Measurements from ENCODE around the gene AHNAK.
A peak's percentile ranks its signal among the peaks of the same experiment; 100 is the strongest.

AHNAK gene

DNA sequence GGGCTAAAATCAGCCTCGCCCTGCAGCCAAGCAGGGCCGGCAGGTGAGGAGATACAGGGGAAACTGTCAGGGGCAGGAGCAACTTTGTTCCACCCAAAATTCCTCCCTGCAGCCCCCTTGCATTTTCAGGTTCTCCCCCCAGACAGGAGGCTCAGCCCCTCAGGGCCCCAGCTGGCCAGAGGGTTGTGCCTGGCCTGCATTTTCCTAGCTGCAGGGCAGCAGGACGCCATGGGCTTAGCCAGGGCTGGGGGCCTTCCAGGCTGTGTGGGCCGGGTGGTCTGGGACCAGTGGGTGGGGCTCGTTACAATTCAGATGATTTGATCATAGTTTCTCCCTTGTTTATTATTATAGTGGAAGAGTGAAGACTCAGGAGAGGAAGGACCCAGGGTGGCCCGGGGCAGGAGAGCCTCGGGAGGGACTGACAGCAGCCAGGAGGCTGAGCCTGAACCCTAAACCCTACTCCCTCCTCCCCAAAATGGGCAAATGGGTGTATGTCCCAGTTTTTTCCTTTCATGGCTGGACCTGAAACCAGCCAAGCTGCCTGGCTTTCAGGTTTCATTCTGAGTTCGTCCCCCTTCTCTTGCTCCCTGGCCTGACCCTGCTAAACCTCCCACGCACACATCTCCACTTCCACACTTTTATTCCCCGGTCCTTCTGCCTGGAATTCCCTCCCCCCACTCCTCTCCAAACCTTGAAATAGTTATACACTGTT, 40.0 kb downstream of the AHNAK start:
- H3K4me2 ChIP-seq (ENCODE audit: low read length) = no peak overlapping the region
- peak overlapping the region; percentile 31 for H2AK5ac ChIP-seq (ENCODE audit: low read length)
- no peaks in the 10 kb centered on the region for H3K79me2 ChIP-seq (ENCODE audit: control insufficient read depth, insufficient read depth, low read length)
- H3K79me1 ChIP-seq (ENCODE audit: low read length) = no peaks in the 10 kb centered on the region
- no peak overlapping the region for H2BK5ac ChIP-seq (ENCODE audit: low read length)
- DNase-seq = no peak
- no peak overlapping the region for H4K8ac ChIP-seq (ENCODE audit: low read depth, low read length)
- no peak overlapping the region for H3K9ac ChIP-seq (ENCODE audit: low read length)
- no peak overlapping the region for H3K23ac ChIP-seq (ENCODE audit: low read length)
- no peak overlapping the region for H3K4ac ChIP-seq (ENCODE audit: low read depth, low read length)
- H3K27me3 ChIP-seq (ENCODE audit: insufficient read depth, low read length, poor library complexity) = no peaks in the 10 kb centered on the region
- peak overlapping the region; percentile 52 for H3K18ac ChIP-seq (ENCODE audit: low read length)
- H4K5ac ChIP-seq (ENCODE audit: low read length) = no peak overlapping the region
- WGBS (ENCODE audit: extremely low coverage, insufficient coverage, low lambda C conversion rate) = 100% methylated on average over 2 of the region's 10 CpGs
- H3K4me1 ChIP-seq (ENCODE audit: control insufficient read depth, low read depth, low read length) = peaks cover 10% of the 10 kb centered on the region
- no peak overlapping the region for H3K27ac ChIP-seq (ENCODE audit: low read depth, low read length)
- H2BK120ac ChIP-seq (ENCODE audit: low read depth, low read length) = peak overlapping the region; percentile 46
- H2BK15ac ChIP-seq (replicated peaks; ENCODE audit: low read depth) = no peak overlapping the region
- no peaks in the 10 kb centered on the region for H3K36me3 ChIP-seq (ENCODE audit: control insufficient read depth, insufficient read depth, low read length)
- H3K56ac ChIP-seq (ENCODE audit: low read length) = peak overlapping the region; percentile 65
- no peak overlapping the region for H3K4me3 ChIP-seq (ENCODE audit: low read length)

DNA sequence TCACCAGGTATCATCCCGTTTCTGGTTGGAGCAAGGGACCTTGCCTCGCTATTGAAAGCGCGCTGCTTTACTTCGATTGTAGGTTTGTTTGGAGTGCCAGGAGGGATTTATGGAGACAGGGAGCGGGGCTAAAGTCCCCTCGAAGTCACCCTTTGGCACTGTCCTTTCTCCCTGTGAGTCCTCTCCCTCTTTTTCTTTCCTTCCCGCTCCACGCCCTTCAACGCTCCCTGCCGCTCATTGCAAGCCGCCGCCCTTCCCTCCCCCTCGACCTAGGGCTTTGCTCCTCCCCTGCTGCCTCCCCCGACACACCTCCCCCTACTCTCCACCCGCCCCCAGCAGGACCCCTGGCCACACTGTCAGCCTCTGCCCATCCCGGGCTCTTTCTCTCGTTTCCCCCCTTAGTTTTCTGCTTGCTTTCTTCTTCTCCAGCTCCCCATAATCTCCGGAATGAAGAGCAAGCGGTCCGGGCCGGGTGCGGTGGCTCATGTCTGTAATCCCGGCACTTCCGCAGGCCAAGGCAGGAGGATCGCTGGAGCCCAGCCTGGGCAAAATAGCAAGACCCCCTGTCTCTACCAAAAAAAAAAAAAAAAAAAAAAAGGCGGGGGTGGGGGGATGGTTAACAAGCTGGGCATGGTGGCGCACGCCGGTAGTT, 41.0 kb downstream of the AHNAK start:
- Histone ChIP-seq H2BK15ac (replicated peaks; ENCODE audit: low read depth) (no peak overlapping the region), H3K23ac (ENCODE audit: low read length) (no peak overlapping the region), H3K4ac (ENCODE audit: low read depth, low read length) (peak overlapping the region; percentile 24), H3K27ac (ENCODE audit: low read depth, low read length) (no peak overlapping the region), H3K27me3 (ENCODE audit: insufficient read depth, low read length, poor library complexity) (no peaks in the 10 kb centered on the region), H2BK120ac (ENCODE audit: low read depth, low read length) (no peak overlapping the region), H3K9ac (ENCODE audit: low read length) (peak overlapping the region; percentile 62), H3K56ac (ENCODE audit: low read length) (peak overlapping the region; percentile 83), H4K8ac (ENCODE audit: low read depth, low read length) (no peak overlapping the region), H3K79me2 (ENCODE audit: control insufficient read depth, insufficient read depth, low read length) (no peaks in the 10 kb centered on the region), H2BK5ac (ENCODE audit: low read length) (no peak overlapping the region), H3K4me1 (ENCODE audit: control insufficient read depth, low read depth, low read length) (peaks cover 10% of the 10 kb centered on the region), H3K79me1 (ENCODE audit: low read length) (no peaks in the 10 kb centered on the region), H3K4me3 (ENCODE audit: low read length) (no peak overlapping the region), H3K4me2 (ENCODE audit: low read length) (peak overlapping the region; percentile 58), H3K18ac (ENCODE audit: low read length) (peak overlapping the region; percentile 43), H4K5ac (ENCODE audit: low read length) (peak overlapping the region; percentile 85), H3K36me3 (ENCODE audit: control insufficient read depth, insufficient read depth, low read length) (no peaks in the 10 kb centered on the region), H2AK5ac (ENCODE audit: low read length) (no peak overlapping the region)
- WGBS (ENCODE audit: extremely low coverage, insufficient coverage, low lambda C conversion rate) = no CpG with 5 or more reads among the region's 30 CpGs
- peak; percentile 72 for DNase-seq

DNA sequence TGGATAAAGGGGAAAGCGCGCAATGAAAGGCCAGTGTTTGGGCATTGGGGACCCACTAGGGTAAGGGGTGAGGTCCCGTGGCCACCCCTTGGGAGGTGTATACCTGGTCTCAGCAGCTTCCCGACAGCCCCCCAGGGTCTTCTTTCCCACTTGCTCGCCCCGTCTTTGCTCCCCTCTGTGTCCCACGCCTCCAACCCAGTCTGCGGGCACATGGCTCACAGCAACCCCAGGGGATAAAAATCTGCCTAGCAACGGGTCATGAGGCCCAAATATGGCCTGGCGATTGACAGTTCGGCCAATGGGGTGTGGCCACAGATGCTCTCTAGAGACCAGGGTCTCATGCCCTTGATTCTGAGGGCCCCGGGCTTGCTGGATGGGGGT, 41.6 kb downstream of the AHNAK start:
- H3K18ac ChIP-seq (ENCODE audit: low read length) = peak overlapping the region; percentile 8
- H3K79me1 ChIP-seq (ENCODE audit: low read length) = no peaks in the 10 kb centered on the region
- no CpG with 5 or more reads among the region's 12 CpGs for WGBS (ENCODE audit: extremely low coverage, insufficient coverage, low lambda C conversion rate)
- no peak overlapping the region for H4K8ac ChIP-seq (ENCODE audit: low read depth, low read length)
- H3K27me3 ChIP-seq (ENCODE audit: insufficient read depth, low read length, poor library complexity) = no peaks in the 10 kb centered on the region
- no peaks in the 10 kb centered on the region for H3K36me3 ChIP-seq (ENCODE audit: control insufficient read depth, insufficient read depth, low read length)
- H3K4me2 ChIP-seq (ENCODE audit: low read length) = peak overlapping the region; percentile 58
- H2BK15ac ChIP-seq (replicated peaks; ENCODE audit: low read depth) = no peak overlapping the region
- H2BK120ac ChIP-seq (ENCODE audit: low read depth, low read length) = no peak overlapping the region
- no peak overlapping the region for H3K23ac ChIP-seq (ENCODE audit: low read length)
- H2BK5ac ChIP-seq (ENCODE audit: low read length) = no peak overlapping the region
- no peak overlapping the region for H2AK5ac ChIP-seq (ENCODE audit: low read length)
- H3K9ac ChIP-seq (ENCODE audit: low read length) = peak overlapping the region; percentile 62
- H3K4ac ChIP-seq (ENCODE audit: low read depth, low read length) = no peak overlapping the region
- no peak overlapping the region for H4K5ac ChIP-seq (ENCODE audit: low read length)
- DNase-seq = peak; percentile 83
- peak overlapping the region; percentile 83 for H3K56ac ChIP-seq (ENCODE audit: low read length)
- H3K4me3 ChIP-seq (ENCODE audit: low read length) = no peak overlapping the region
- H3K79me2 ChIP-seq (ENCODE audit: control insufficient read depth, insufficient read depth, low read length) = no peaks in the 10 kb centered on the region
- H3K4me1 ChIP-seq (ENCODE audit: control insufficient read depth, low read depth, low read length) = peaks cover 10% of the 10 kb centered on the region
- no peak overlapping the region for H3K27ac ChIP-seq (ENCODE audit: low read depth, low read length)

DNA sequence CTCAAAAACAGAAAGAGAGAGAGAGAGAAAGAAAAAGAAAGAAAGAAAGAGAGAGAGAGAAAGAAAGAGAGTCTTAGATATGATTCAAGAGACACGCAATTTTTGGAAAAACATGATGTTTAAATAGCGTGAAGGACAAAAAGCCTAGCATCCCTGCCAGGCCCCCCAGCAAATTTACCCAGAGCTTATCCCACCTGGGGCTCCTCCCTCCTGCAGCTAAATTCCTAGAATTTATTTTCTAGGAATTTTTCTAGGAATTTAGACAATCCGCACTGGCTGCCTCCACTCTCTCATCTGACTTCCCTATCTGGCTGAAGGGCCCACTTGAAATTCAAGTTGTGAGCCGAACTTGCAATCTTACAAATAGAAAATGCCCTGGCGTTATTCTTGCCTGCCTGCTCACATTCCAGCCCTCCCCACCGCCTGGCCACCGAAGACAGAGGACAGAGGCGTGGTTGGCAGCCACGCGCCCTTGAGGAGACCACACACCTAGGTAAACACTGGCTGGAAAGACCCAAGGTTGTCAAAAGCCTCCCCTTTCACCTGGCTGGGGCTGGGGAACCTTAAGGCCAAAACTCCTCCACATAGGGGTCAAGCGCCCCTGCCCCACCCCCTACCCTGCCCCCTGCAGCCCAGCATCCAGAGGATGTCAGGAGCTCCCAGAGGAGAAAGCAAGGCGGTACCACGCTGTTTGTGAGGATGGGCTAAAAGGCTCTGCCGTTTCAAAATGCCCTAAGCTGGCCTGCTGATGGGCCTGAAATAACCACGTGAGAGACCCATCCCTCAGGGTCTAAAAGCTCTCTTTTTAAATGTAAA, 42.2 kb downstream of the AHNAK start:
- no peak overlapping the region for H2AK5ac ChIP-seq (ENCODE audit: low read length)
- H2BK120ac ChIP-seq (ENCODE audit: low read depth, low read length) = no peak overlapping the region
- peak overlapping the region; percentile 20 for H3K4ac ChIP-seq (ENCODE audit: low read depth, low read length)
- no peaks in the 10 kb centered on the region for H3K27me3 ChIP-seq (ENCODE audit: insufficient read depth, low read length, poor library complexity)
- no peaks in the 10 kb centered on the region for H3K79me2 ChIP-seq (ENCODE audit: control insufficient read depth, insufficient read depth, low read length)
- DNase-seq = peak; percentile 70
- no peaks in the 10 kb centered on the region for H3K36me3 ChIP-seq (ENCODE audit: control insufficient read depth, insufficient read depth, low read length)
- no peak overlapping the region for H3K27ac ChIP-seq (ENCODE audit: low read depth, low read length)
- peaks cover 12% of the 10 kb centered on the region for H3K4me1 ChIP-seq (ENCODE audit: control insufficient read depth, low read depth, low read length)
- H2BK15ac ChIP-seq (replicated peaks; ENCODE audit: low read depth) = no peak overlapping the region
- H2BK5ac ChIP-seq (ENCODE audit: low read length) = no peak overlapping the region
- H3K18ac ChIP-seq (ENCODE audit: low read length) = peak overlapping the region; percentile 8
- H3K23ac ChIP-seq (ENCODE audit: low read length) = no peak overlapping the region
- no peak overlapping the region for H3K9ac ChIP-seq (ENCODE audit: low read length)
- no CpG with 5 or more reads among the region's 15 CpGs for WGBS (ENCODE audit: extremely low coverage, insufficient coverage, low lambda C conversion rate)
- H3K79me1 ChIP-seq (ENCODE audit: low read length) = no peaks in the 10 kb centered on the region
- H3K56ac ChIP-seq (ENCODE audit: low read length) = no peak overlapping the region
- no peak overlapping the region for H3K4me2 ChIP-seq (ENCODE audit: low read length)
- no peak overlapping the region for H4K8ac ChIP-seq (ENCODE audit: low read depth, low read length)
- no peak overlapping the region for H4K5ac ChIP-seq (ENCODE audit: low read length)
- no peak overlapping the region for H3K4me3 ChIP-seq (ENCODE audit: low read length)

DNA sequence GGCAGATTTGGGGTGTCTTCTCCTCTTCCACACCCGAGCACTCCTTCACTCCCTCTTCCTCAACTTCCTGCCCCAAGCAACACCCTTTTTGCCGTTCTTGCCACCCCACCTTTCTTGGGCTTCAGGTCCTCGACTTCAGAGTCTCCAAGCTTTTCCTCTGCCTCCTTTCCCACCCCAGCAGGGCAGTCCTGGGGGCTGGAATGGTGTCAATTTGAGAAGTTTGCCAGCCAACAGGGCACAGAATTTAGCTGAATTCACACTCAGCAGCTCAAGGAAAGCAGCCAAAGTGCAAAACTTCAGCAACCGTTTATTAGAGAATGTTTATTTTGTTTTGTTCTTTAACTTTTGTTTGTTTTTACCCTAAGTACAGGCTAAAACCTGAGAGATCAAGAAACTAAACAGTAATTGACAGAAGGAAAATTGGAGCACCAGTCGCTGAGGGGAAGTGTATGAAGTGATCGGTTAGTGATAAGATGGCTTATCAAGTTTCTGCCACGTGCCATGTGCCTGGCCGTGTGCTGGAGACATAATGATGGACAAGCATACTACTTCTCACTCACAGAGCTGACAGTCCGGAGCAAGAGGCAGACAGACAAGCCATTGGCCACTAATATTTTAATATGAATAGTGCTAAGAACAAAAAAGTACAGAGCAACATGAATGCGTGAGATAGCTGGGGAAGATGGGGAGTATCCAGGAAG, 44.4 kb downstream of the AHNAK start:
- no peak overlapping the region for H3K27ac ChIP-seq (ENCODE audit: low read depth, low read length)
- no peak overlapping the region for H4K8ac ChIP-seq (ENCODE audit: low read depth, low read length)

More for the DNA sequence above, 44.4 kb downstream of the AHNAK start:
- Histone ChIP-seq H3K27me3 (ENCODE audit: insufficient read depth, low read length, poor library complexity) (no peaks in the 10 kb centered on the region), H2BK120ac (ENCODE audit: low read depth, low read length) (no peak overlapping the region), H4K5ac (ENCODE audit: low read length) (no peak overlapping the region), H2AK5ac (ENCODE audit: low read length) (no peak overlapping the region), H3K23ac (ENCODE audit: low read length) (no peak overlapping the region), H3K4ac (ENCODE audit: low read depth, low read length) (no peak overlapping the region), H3K9ac (ENCODE audit: low read length) (no peak overlapping the region), H3K56ac (ENCODE audit: low read length) (no peak overlapping the region), H3K4me2 (ENCODE audit: low read length) (no peak overlapping the region), H2BK15ac (replicated peaks; ENCODE audit: low read depth) (no peak overlapping the region), H3K4me1 (ENCODE audit: control insufficient read depth, low read depth, low read length) (peaks cover 5% of the 10 kb centered on the region), H3K79me1 (ENCODE audit: low read length) (no peaks in the 10 kb centered on the region), H3K36me3 (ENCODE audit: control insufficient read depth, insufficient read depth, low read length) (no peaks in the 10 kb centered on the region), H3K18ac (ENCODE audit: low read length) (peak overlapping the region; percentile 2), H3K4me3 (ENCODE audit: low read length) (no peak overlapping the region), H2BK5ac (ENCODE audit: low read length) (no peak overlapping the region), H3K79me2 (ENCODE audit: control insufficient read depth, insufficient read depth, low read length) (no peaks in the 10 kb centered on the region)
- DNase-seq = no peak
- no CpG with 5 or more reads among the region's 10 CpGs for WGBS (ENCODE audit: extremely low coverage, insufficient coverage, low lambda C conversion rate)
